Measurements from ENCODE around the gene CIP2A. TPM values are rescaled to one million over a fixed set of nuclear protein-coding genes. Genes with fewer than 3 reads are reported as not detected.

The CIP2A gene
- total RNA-seq, 1 donor from 2014 or later = 11.7 TPM

- no peak for DNase-seq
Observed at GRCh38 chr3:108509871-108510270, 79.4 kb downstream of the CIP2A start.

- no peak for DNase-seq
Observed at GRCh38 chr3:108509263-108509662, 80.0 kb downstream of the CIP2A start.

- DNase-seq = no peak
Observed at GRCh38 chr3:108507902-108508301, 81.3 kb downstream of the CIP2A start.

GRCh38 chr3:108505811-108506210 is 83.4 kb downstream of the CIP2A start:
- DNase-seq = peak; percentile 5

GRCh38 chr3:108503722-108504121 is 85.5 kb downstream of the CIP2A start:
- DNase-seq = no peak

- no peak for DNase-seq
Observed at GRCh38 chr3:108501535-108501934, 87.7 kb downstream of the CIP2A start.

- DNase-seq = no peak
Observed at GRCh38 chr3:108500728-108501127, 88.5 kb downstream of the CIP2A start.

Other genes with a start within 250 kb of the CIP2A start
- under 0.01 and 0.05 TPM in 2 replicates for gene MYH15, start 78.8 kb downstream of the CIP2A start, total RNA-seq
- 3.1 and 6.8 TPM in 2 replicates for gene DZIP3, start 284 bp upstream of the CIP2A start, total RNA-seq
- not detected in 2 replicates for gene RETNLB, start 168.0 kb upstream of the CIP2A start, total RNA-seq
- gene TRAT1, start 233.3 kb upstream of the CIP2A start, total RNA-seq = not detected in 2 replicates